Measurements from ENCODE around the gene PRXL2B.
"Not testable (repeated sequence)": the region's sequence is repeated elsewhere in the genome, so short reads cannot be mapped to it uniquely, and the experiment has no call there.

Gene PRXL2B

GRCh38 chr1:2586154-2587070 lies at the start of gene PRXL2B:
PRXL2B (plus strand) TSS chr1:2586777; CDS start chr1:2586886, 109 bp downstream.
- peak; percentile 100 for DNase-seq (ENCODE audit: low spot score)

GRCh38 chr1:2537784-2538115 lies 48.8 kb upstream of the PRXL2B start:
- no peak for DNase-seq (ENCODE audit: low spot score)

- no peak for DNase-seq (ENCODE audit: low spot score)
Observed at GRCh38 chr1:2538376-2538775, 48.2 kb upstream of the PRXL2B start.

- no peak for DNase-seq (ENCODE audit: low spot score)
Observed at GRCh38 chr1:2538872-2539271, 47.7 kb upstream of the PRXL2B start.

- no peak for DNase-seq (ENCODE audit: low spot score)
Observed at GRCh38 chr1:2539312-2539907, 47.2 kb upstream of the PRXL2B start.

GRCh38 chr1:2540816-2541492 lies 45.6 kb upstream of the PRXL2B start:
- no peak for DNase-seq (ENCODE audit: low spot score)

GRCh38 chr1:2541619-2542245 lies 44.8 kb upstream of the PRXL2B start:
- DNase-seq (ENCODE audit: low spot score) = no peak

- DNase-seq (ENCODE audit: low spot score) = no peak
Observed at GRCh38 chr1:2542246-2542915, 44.2 kb upstream of the PRXL2B start.

- DNase-seq (ENCODE audit: low spot score) = peak; percentile 38
Observed at GRCh38 chr1:2543543-2544092, 43.0 kb upstream of the PRXL2B start.

- DNase-seq (ENCODE audit: low spot score) = no peak
Observed at GRCh38 chr1:2544093-2544874, 42.3 kb upstream of the PRXL2B start.

GRCh38 chr1:2544875-2545640 lies 41.5 kb upstream of the PRXL2B start:
- no peak for DNase-seq (ENCODE audit: low spot score)

- peak; percentile 93 for DNase-seq (ENCODE audit: low spot score)
Observed at GRCh38 chr1:2545754-2546514, 40.6 kb upstream of the PRXL2B start.

- DNase-seq (ENCODE audit: low spot score) = peak; percentile 88
Observed at GRCh38 chr1:2546515-2547209, 39.9 kb upstream of the PRXL2B start.

GRCh38 chr1:2547210-2548067 lies 39.1 kb upstream of the PRXL2B start:
- no peak for DNase-seq (ENCODE audit: low spot score)

- peak; percentile 81 for DNase-seq (ENCODE audit: low spot score)
Observed at GRCh38 chr1:2548068-2548589, 38.4 kb upstream of the PRXL2B start.

GRCh38 chr1:2549367-2550029 lies 37.1 kb upstream of the PRXL2B start:
- DNase-seq (ENCODE audit: low spot score) = not testable (repeated sequence)
